ENCODE data around the gene C10orf95.

C10orf95 gene

GRCh38 chr10:102401342-102401654 lies 50.0 kb downstream of the C10orf95 start:
- DNase-seq (ENCODE audit: low spot score) = no peak

- DNase-seq (ENCODE audit: low spot score) = no peak
These were observed 50.6 kb downstream of the C10orf95 start for GRCh38 chr10:102400598-102401341.

- DNase-seq (ENCODE audit: low spot score) = no peak
These were observed 51.3 kb downstream of the C10orf95 start for GRCh38 chr10:102400076-102400475.
